PC-9 (cell line): ENCODE measurements around the gene SRSF12. TPM values are rescaled to one million over a fixed set of nuclear protein-coding genes. Genes with fewer than 3 reads are reported as not detected.
"Not testable (repeated sequence)": the region's sequence is repeated elsewhere in the genome, so short reads cannot be mapped to it uniquely, and the experiment has no call there.

Experiments used
- BruUV-seq: library from RNA; stranded (reverse); fragments of 400-500 nt; replicated peaks from 2 replicates; lab custom pipeline; 2021; lab: Mats Ljungman, UMichigan
- CTCF ChIA-PET: fragments of 300-600 bp; sonication (Branson Sonifier 250); formaldehyde crosslinking; loops from one replicate; lab custom pipeline; 2022; ENCODE audit warnings: antibody characterized with exemption; lab: Charles Lee
- POLR2A ChIA-PET: fragments of 300-600 bp; sonication (Branson Sonifier 250); formaldehyde crosslinking; loops from one replicate; lab custom pipeline; 2022; ENCODE audit warnings: antibody characterized with exemption; ENCODE audit not compliant: unreplicated experiment; lab: Charles Lee
- DNase-seq, 2 experiments: peaks; one replicate each; pipeline versions ENCODE4 v3.0.0 to v3.0.0-alpha.2; 2015 to 2022; ENCODE audit warnings: mixed read lengths in 1 of 2
- H2AFZ ChIP-seq: fragments of 200-600 bp; sonication (generic); 2 replicates; pipeline ENCODE4 v1.8.1; 2017; ENCODE audit warnings: antibody characterized with exemption
- H3F3A ChIP-seq: fragments of 200-600 bp; sonication (generic); 2 replicates; pipeline ENCODE4 v1.8.1; 2017; ENCODE audit warnings: antibody characterized with exemption, mild to moderate bottlenecking, low read depth; ENCODE audit not compliant: insufficient read depth
- H3K27ac ChIP-seq: fragments of 200-600 bp; sonication (generic); 2 replicates; pipeline ENCODE4 v1.6.1; 2016; ENCODE audit warnings: mixed run types
- H3K27me3 ChIP-seq: fragments of 200-600 bp; sonication (generic); 2 replicates; pipeline ENCODE4 v1.6.1; 2016; ENCODE audit warnings: low read depth, mixed run types; ENCODE audit not compliant: insufficient read depth
- H3K36me3 ChIP-seq: fragments of 200-600 bp; sonication (generic); 2 replicates; pipeline ENCODE4 v1.6.1; 2016; ENCODE audit warnings: low read depth, mixed run types
- H3K4me1 ChIP-seq: fragments of 200-600 bp; sonication (generic); replicated peaks from 2 replicates; pipeline ENCODE4 v1.6.1; 2016; ENCODE audit warnings: mixed run types; ENCODE audit not compliant: insufficient read depth
- H3K4me2 ChIP-seq: fragments of 200-600 bp; sonication (generic); 2 replicates; pipeline ENCODE4 v1.6.1; 2017; ENCODE audit warnings: mixed run types
- H3K4me3 ChIP-seq: fragments of 200-600 bp; sonication (generic); 2 replicates; pipeline ENCODE4 v1.6.1; 2016; ENCODE audit warnings: mixed run types
- H3K79me2 ChIP-seq: fragments of 200-600 bp; sonication (generic); 2 replicates; pipeline ENCODE4 v1.6.1; 2017; ENCODE audit warnings: low read depth, mixed run types
- H3K9me2 ChIP-seq: fragments of 200-600 bp; sonication (generic); 2 replicates; pipeline ENCODE4 v1.8.1; 2017; ENCODE audit warnings: mild to moderate bottlenecking; ENCODE audit not compliant: insufficient read depth
- H3K9me3 ChIP-seq: fragments of 200-600 bp; sonication (generic); 2 replicates; pipeline ENCODE4 v1.8.1; 2016; ENCODE audit warnings: low read depth; ENCODE audit not compliant: insufficient read depth
- H4K20me1 ChIP-seq: fragments of 200-600 bp; sonication (generic); 2 replicates; pipeline ENCODE4 v1.8.1; 2017; ENCODE audit not compliant: insufficient read depth
- EZH2 ChIP-seq: fragments of 200-600 bp; sonication (generic); IDR thresholded peaks from 2 replicates; pipeline ENCODE4 v1.8.0; 2017; ENCODE audit warnings: antibody characterized with exemption, low read depth
- intact Hi-C: fragments of 100-400 bp; cut with micrococcal nuclease; formaldehyde crosslinking; loops from one replicate; pipeline ENCODE4 v1.10.0; 2022; ENCODE audit not compliant: unreplicated experiment
- total RNA-seq: library from RNA; stranded (reverse); gene quantifications from 2 replicates; pipeline ENCODE4 v1.2.3, GENCODE V29; 2021
- TF ChIP-seq, protein P1 (sequence below): fragments of 200-600 bp; sonication (generic); conservative IDR thresholded peaks from 2 replicates; pipeline ENCODE4 v1.6.1; 2017; ENCODE audit warnings: mixed run types, antibody characterized with exemption, mild to moderate bottlenecking, moderate library complexity

The SRSF12 gene
- total RNA-seq, 1 experiment from 2014 or later: not detected

DNA sequence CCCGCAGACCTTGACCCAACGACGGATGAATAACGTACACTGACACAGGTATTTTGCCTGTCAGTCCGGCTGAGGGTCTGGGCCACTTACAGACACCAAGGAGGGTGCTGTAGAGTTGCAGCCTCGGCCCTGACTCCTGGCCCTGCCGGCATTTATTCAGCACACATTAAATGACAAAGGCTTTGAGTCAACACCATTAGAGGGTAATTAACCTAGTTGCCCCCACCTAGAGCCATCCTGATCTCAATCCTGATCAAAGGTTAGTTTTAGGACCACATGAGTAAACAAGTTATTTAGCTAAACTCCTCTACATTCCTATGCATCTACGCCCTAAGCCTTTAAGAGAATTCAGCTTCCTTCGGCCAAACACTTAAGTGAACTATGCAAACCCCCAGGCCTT, 16.1 kb upstream of the SRSF12 start:
- no peaks in the 10 kb centered on the region for H4K20me1 ChIP-seq
- H3F3A ChIP-seq: no peaks in the 10 kb centered on the region; the same call in 1 of the 2 replicates
- H3K27ac ChIP-seq: no peak overlapping the region
- no peak overlapping the region for H2AFZ ChIP-seq
- H3K9me2 ChIP-seq: no peaks in the 10 kb centered on the region
- CTCF ChIA-PET: no interaction called here
- H3K4me3 ChIP-seq: no peak overlapping the region
- intact Hi-C loops: no loop called here
- no peak for TF ChIP-seq EZH2
- TF ChIP-seq, protein P1, sequence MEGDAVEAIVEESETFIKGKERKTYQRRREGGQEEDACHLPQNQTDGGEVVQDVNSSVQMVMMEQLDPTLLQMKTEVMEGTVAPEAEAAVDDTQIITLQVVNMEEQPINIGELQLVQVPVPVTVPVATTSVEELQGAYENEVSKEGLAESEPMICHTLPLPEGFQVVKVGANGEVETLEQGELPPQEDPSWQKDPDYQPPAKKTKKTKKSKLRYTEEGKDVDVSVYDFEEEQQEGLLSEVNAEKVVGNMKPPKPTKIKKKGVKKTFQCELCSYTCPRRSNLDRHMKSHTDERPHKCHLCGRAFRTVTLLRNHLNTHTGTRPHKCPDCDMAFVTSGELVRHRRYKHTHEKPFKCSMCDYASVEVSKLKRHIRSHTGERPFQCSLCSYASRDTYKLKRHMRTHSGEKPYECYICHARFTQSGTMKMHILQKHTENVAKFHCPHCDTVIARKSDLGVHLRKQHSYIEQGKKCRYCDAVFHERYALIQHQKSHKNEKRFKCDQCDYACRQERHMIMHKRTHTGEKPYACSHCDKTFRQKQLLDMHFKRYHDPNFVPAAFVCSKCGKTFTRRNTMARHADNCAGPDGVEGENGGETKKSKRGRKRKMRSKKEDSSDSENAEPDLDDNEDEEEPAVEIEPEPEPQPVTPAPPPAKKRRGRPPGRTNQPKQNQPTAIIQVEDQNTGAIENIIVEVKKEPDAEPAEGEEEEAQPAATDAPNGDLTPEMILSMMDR: no peak
- no peaks in the 10 kb centered on the region for H3K79me2 ChIP-seq
- POLR2A ChIA-PET: no interaction called here
- no TSS peak for BruUV-seq
- peaks cover 3% of the 10 kb centered on the region for H3K4me1 ChIP-seq
- H3K4me2 ChIP-seq: no peak overlapping the region
- no peak for DNase-seq
- no peaks in the 10 kb centered on the region for H3K36me3 ChIP-seq
- no peaks in the 10 kb centered on the region for H3K9me3 ChIP-seq
- H3K27me3 ChIP-seq: no peaks in the 10 kb centered on the region

DNA sequence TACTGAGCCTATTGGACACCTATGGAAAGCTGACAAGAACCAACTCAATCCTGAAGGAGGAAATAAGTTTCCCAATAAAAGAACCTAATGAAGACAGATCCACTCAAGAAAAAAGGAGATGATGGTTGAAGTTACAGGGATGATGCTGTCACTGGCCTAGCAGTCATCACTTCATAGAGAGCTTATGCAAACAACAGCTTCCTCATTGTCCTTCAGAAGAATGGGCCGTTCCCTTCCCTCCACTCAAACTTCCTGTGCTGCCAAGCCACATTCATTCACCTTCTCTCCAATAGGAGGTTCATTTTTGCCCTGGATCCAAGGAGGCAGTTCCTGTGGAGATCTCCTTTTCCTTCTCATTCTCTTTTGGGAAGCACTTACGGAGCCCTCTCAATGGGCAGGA, 14.2 kb upstream of the SRSF12 start:
- no peaks in the 10 kb centered on the region for H3K9me3 ChIP-seq
- no peaks in the 10 kb centered on the region for H3K4me1 ChIP-seq
- H3K79me2 ChIP-seq: no peaks in the 10 kb centered on the region
- no peak for DNase-seq
- H2AFZ ChIP-seq: no peak overlapping the region
- no peak overlapping the region for H3K27ac ChIP-seq
- CTCF ChIA-PET: no interaction called here
- H3K36me3 ChIP-seq: no peaks in the 10 kb centered on the region
- H3K27me3 ChIP-seq: no peaks in the 10 kb centered on the region
- no peaks in the 10 kb centered on the region for H3K9me2 ChIP-seq
- H3K4me3 ChIP-seq: no peak overlapping the region
- H3F3A ChIP-seq: no peaks in the 10 kb centered on the region
- intact Hi-C loops: no loop called here
- BruUV-seq: no TSS peak
- POLR2A ChIA-PET: no interaction called here
- no peaks in the 10 kb centered on the region for H4K20me1 ChIP-seq
- TF ChIP-seq EZH2: no peak
- H3K4me2 ChIP-seq: no peak overlapping the region

DNA sequence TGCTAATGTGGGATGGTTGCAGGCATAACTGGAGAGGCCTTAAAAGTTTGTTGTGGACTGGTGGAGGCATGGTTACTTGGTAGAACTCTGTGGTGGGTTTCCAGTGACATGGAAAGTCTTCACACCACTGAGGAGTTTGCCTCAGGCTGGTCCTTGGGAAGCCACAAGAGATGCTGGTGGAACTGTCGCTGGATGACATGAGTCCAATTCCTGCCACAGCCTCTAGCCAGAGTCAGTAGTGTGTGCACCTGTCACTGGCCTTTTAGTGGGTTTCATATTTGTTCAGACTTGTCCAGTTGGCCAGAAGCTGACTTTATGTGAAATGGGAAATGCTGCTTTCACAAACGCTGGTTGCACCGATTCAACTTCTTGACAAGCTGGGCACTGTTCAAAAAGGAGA, 13.7 kb upstream of the SRSF12 start:
- Histone ChIP-seq H3K4me1 (no peaks in the 10 kb centered on the region), H3K4me3 (no peak overlapping the region), H3K9me2 (no peaks in the 10 kb centered on the region), H3K36me3 (no peaks in the 10 kb centered on the region), H3K27ac (no peak overlapping the region), H3K4me2 (no peak overlapping the region), H3K27me3 (no peaks in the 10 kb centered on the region), H3F3A (no peaks in the 10 kb centered on the region), H4K20me1 (no peaks in the 10 kb centered on the region), H3K79me2 (no peaks in the 10 kb centered on the region), H2AFZ (no peak overlapping the region), H3K9me3 (no peaks in the 10 kb centered on the region)
- TF ChIP-seq EZH2: no peak
- TF ChIP-seq, protein P1: no peak
- intact Hi-C loops: no loop called here
- no peak for DNase-seq
- ChIA-PET POLR2A (no interaction called here), CTCF (no interaction called here)
- no TSS peak for BruUV-seq

DNA sequence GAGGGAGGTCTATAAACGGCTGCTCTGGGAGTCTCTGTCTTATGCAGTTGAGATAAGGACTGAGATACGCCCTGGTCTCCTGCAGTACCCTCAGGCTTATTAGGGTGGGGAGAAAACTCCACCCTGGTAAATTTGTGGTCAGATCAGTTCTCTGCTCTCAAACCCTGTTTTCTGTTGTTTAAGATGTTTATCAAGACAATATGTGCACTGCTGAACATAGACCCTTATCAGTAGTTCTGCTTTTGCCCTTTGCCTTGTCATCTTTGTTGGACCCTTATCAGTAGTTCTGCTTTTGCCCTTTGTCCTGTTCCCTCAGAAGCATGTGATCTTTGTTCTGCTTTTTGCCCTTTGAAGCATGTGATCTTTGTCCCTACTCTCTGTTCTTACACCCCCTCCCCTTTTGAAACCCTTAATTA, 10.4 kb upstream of the SRSF12 start:
- BruUV-seq, H3K4me3 ChIP-seq, H3K9me2 ChIP-seq, H3K36me3 ChIP-seq, DNase-seq, H3K27me3 ChIP-seq, intact Hi-C loops, POLR2A ChIA-PET, H3K9me3 ChIP-seq, H4K20me1 ChIP-seq, H3K27ac ChIP-seq, H3K4me2 ChIP-seq, H3K4me1 ChIP-seq, H3F3A ChIP-seq, H2AFZ ChIP-seq, H3K79me2 ChIP-seq: not testable (repeated sequence)
- CTCF ChIA-PET: interaction anchor here (0.6 kb wide), 1 partner anchor 129 kb away, joined by 4 read pairs; no protein-coding TSS in a partner anchor
